GM10248 (cell line): ENCODE data around the gene SFT2D2.
A peak's percentile ranks its signal among the peaks of the same experiment; 100 is the strongest.
"Not testable (repeated sequence)": the region's sequence is repeated elsewhere in the genome, so short reads cannot be mapped to it uniquely, and the experiment has no call there.

ENCODE experiments used
- CTCF ChIA-PET: fragments of 300-600 bp; sonication (Branson Sonifier 250); formaldehyde crosslinking; extraction: SDS; loops from one replicate; lab custom pipeline; 2021; ENCODE audit warnings: antibody characterized with exemption; lab: Yijun Ruan, JAX
- POLR2A ChIA-PET: fragments of 350-650 bp; sonication (Branson Sonifier 250); formaldehyde crosslinking; extraction: SDS; loops from one replicate; lab custom pipeline; 2020; ENCODE audit warnings: antibody characterized with exemption; lab: Yijun Ruan, JAX
- DNase-seq: peaks from one replicate; pipeline ENCODE4 v3.0.0; 2012; ENCODE audit errors: extremely low spot score
- CTCF ChIP-seq: IDR thresholded peaks from 2 replicates; pipeline ENCODE4 v1.5.1; 2012; ENCODE audit warnings: mild to moderate bottlenecking, low read depth; ENCODE audit errors: extremely low read depth, missing control alignments, control extremely low read depth

The SFT2D2 gene

GRCh38 chr1:168225476-168226190, at the start of gene SFT2D2:
Gene SFT2D2, plus strand, starts transcription at chr1:168226004. Its CDS starts 76 bp downstream, at chr1:168226080.
- CTCF ChIA-PET = interaction anchor here (1.4 to 3.8 kb wide), 2 partner anchors 7 to 10 kb away, joined by 6 to 39 read pairs; no protein-coding TSS in a partner anchor
- POLR2A ChIA-PET = interaction anchor here (0.5 to 1.4 kb wide), 4 partner anchors 8 to 50 kb away, joined by 3 to 8 read pairs (median 4); no protein-coding TSS in a partner anchor
- peak; percentile 91 for DNase-seq
- TF ChIP-seq CTCF = no peak

GRCh38 chr1:168178227-168178637, 47.6 kb upstream of the SFT2D2 start:
- TF ChIP-seq CTCF = no peak
- CTCF ChIA-PET = interaction anchor here (0.8 kb wide), 1 partner anchor 13 kb away, joined by 4 read pairs; no protein-coding TSS in a partner anchor
- no peak for DNase-seq
- POLR2A ChIA-PET = no interaction called here

GRCh38 chr1:168178638-168179437, 47.0 kb upstream of the SFT2D2 start, which contains the start of gene TIPRL:
Gene TIPRL, plus strand, starts transcription at chr1:168178962. Its CDS starts 116 bp downstream, at chr1:168179078.
- TF ChIP-seq CTCF = peak; percentile 58
- CTCF ChIA-PET = interaction anchor here (0.8 to 0.9 kb wide), 2 partner anchors 10 to 13 kb away, joined by 3 to 4 read pairs; no protein-coding TSS in a partner anchor
- DNase-seq = peak; percentile 93
- POLR2A ChIA-PET = no interaction called here

GRCh38 chr1:168179438-168180147, 46.2 kb upstream of the SFT2D2 start:
- ChIA-PET POLR2A (no interaction called here), CTCF (interaction anchor here (0.9 to 2.1 kb wide), 5 partner anchors 10 to 142 kb away, joined by 3 to 10 read pairs (median 3); no protein-coding TSS in a partner anchor)
- peak; percentile 30 for DNase-seq
- no peak for TF ChIP-seq CTCF

- no peak for TF ChIP-seq CTCF
- ChIA-PET CTCF (interaction anchor here (1.0 to 2.1 kb wide), 4 partner anchors 10 to 142 kb away, joined by 3 to 10 read pairs (median 4); no protein-coding TSS in a partner anchor), POLR2A (no interaction called here)
- no peak for DNase-seq
Measured at GRCh38 chr1:168180148-168180524, 45.7 kb upstream of the SFT2D2 start.

- DNase-seq, POLR2A ChIA-PET: not testable (repeated sequence)
- CTCF ChIA-PET = interaction anchor here (0.9 to 2.1 kb wide), 2 partner anchors 9 to 45 kb away, joined by 3 to 10 read pairs; no protein-coding TSS in a partner anchor
Measured at GRCh38 chr1:168181063-168181720, 44.6 kb upstream of the SFT2D2 start.
